Karpas-422 (cell line): ENCODE results near the gene GRIFIN. TPM values are rescaled to one million over a fixed set of nuclear protein-coding genes. Genes with fewer than 3 reads are reported as not detected.

Experiments
- DNase-seq: peaks from one replicate; pipeline ENCODE4 v3.0.0-alpha.2; 2015
- H2AFZ ChIP-seq: fragments of 200-600 bp; sonication (generic); 2 replicates; pipeline ENCODE4 v1.6.1; 2014; ENCODE audit warnings: antibody characterized with exemption, low read length, mixed read lengths
- H3K27ac ChIP-seq: fragments of 200-600 bp; sonication (generic); 2 replicates; pipeline ENCODE4 v1.5.1; 2014; ENCODE audit warnings: mild to moderate bottlenecking, low read length, moderate library complexity
- H3K27me3 ChIP-seq: fragments of 200-600 bp; sonication (generic); 2 replicates; pipeline ENCODE4 v1.6.1; 2014; ENCODE audit warnings: low read length, mixed read lengths
- H3K36me3 ChIP-seq: fragments of 200-600 bp; sonication (generic); 2 replicates; pipeline ENCODE4 v1.6.1; 2014; ENCODE audit warnings: low read length, mixed read lengths; ENCODE audit not compliant: insufficient read depth
- H3K4me1 ChIP-seq: fragments of 200-600 bp; sonication (generic); 2 replicates; pipeline ENCODE4 v1.6.1; 2014; ENCODE audit warnings: mild to moderate bottlenecking, low read length, mixed read lengths
- H3K4me2 ChIP-seq: fragments of 200-600 bp; sonication (generic); 2 replicates; pipeline ENCODE4 v1.6.1; 2014; ENCODE audit warnings: low read length, low read depth, mild to moderate bottlenecking; ENCODE audit not compliant: poor library complexity, severe bottlenecking
- H3K4me3 ChIP-seq: fragments of 200-600 bp; sonication (generic); 2 replicates; pipeline ENCODE4 v1.5.1; 2014; ENCODE audit warnings: mild to moderate bottlenecking, antibody characterized with exemption, low read length, mixed read lengths
- H3K79me2 ChIP-seq: fragments of 200-600 bp; sonication (generic); 2 replicates; pipeline ENCODE4 v1.6.1; 2014; ENCODE audit warnings: mild to moderate bottlenecking, low read length, mixed read lengths
- H3K9ac ChIP-seq: fragments of 200-600 bp; sonication (generic); 2 replicates; pipeline ENCODE4 v1.6.0; 2014; ENCODE audit warnings: low read length
- H3K9me2 ChIP-seq: fragments of 200-600 bp; sonication (generic), shearing (Covaris generic); replicated peaks from 2 replicates; pipeline ENCODE4 v1.6.0; 2014; ENCODE audit warnings: mild to moderate bottlenecking, low read length, moderate library complexity; ENCODE audit not compliant: insufficient read depth
- H3K9me3 ChIP-seq: fragments of 300-700, 200-600 bp; sonication (generic); 2 replicates; pipeline ENCODE4 v1.6.1; 2014; ENCODE audit warnings: low read length, mixed read lengths
- H4K20me1 ChIP-seq: fragments of 200-600 bp; sonication (generic); 2 replicates; pipeline ENCODE4 v1.6.1; 2014; ENCODE audit warnings: mild to moderate bottlenecking, antibody characterized with exemption, low read length, low read depth; ENCODE audit not compliant: insufficient read depth
- total RNA-seq: library from RNA; depleted of rRNA; stranded (reverse); fragments of >200 nt; shearing (Covaris generic); gene quantifications from 2 replicates; pipeline ENCODE4 v1.2.3, GENCODE V29; 2014; ENCODE audit warnings: low replicate concordance

Gene GRIFIN
- total RNA-seq, 1 experiment from 2014 or later: not detected

DNA sequence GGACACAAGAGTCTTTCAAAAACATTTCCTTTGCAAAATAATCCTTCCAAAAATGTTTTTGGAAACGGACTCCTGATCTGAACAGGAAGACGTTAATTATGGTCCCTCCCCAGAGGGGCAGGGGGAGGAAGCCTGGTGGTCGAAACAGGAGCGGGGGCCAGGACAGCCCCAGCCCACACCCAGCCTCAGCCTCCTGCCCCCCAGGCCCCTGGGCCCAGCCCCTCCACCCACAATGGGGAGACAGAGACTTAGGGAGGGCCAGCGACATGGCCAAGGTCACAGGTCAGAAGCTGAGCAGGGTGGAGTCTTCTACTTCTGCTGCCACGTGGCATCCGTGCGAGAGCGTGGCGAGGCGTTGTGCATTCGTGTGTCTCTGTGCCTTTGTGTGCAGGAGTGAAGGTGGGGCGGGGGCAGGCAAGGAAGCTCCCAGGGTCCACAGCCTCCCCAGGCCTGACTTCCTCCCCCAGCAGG is 14.0 kb upstream of the GRIFIN start:
- Histone ChIP-seq H3K4me2 (no peak overlapping the region), H3K9ac (no peak overlapping the region), H3K36me3 (no peaks in the 10 kb centered on the region)

DNA sequence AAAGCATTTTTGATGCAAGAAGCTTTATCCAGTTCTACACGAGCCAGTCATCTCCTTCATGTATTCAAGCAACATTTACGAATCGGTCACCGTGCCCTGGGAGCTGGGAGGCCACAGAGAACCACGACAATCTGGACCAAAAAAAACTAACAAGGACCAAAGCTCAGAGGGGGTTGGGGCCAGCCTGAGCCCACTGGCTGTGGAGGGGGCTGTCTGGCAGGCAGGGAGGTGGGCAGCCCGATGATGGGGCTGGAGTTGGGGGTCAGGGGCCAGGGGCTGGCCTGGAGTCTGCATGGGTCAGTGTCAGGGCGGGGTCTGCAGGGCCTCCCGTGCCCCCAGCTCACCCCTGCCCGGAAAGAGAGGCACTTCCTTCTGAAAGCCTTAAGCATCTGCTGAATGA is 12.5 kb upstream of the GRIFIN start:
- DNase-seq: no peak
- H3K4me1 ChIP-seq: no peaks in the 10 kb centered on the region
- no peaks in the 10 kb centered on the region for H3K36me3 ChIP-seq
- no peaks in the 10 kb centered on the region for H3K27me3 ChIP-seq
- no peak overlapping the region for H3K4me2 ChIP-seq
- H3K79me2 ChIP-seq: no peaks in the 10 kb centered on the region
- no peak overlapping the region for H2AFZ ChIP-seq
- H3K4me3 ChIP-seq: no peak overlapping the region
- no peaks in the 10 kb centered on the region for H3K9me3 ChIP-seq
- no peak overlapping the region for H3K27ac ChIP-seq
- H3K9ac ChIP-seq: no peak overlapping the region
- no peaks in the 10 kb centered on the region for H3K9me2 ChIP-seq
- H4K20me1 ChIP-seq: no peaks in the 10 kb centered on the region

More for the DNA sequence above, 14.0 kb upstream of the GRIFIN start:
- H3K27ac ChIP-seq: no peak overlapping the region
- H2AFZ ChIP-seq: no peak overlapping the region
- H4K20me1 ChIP-seq: no peaks in the 10 kb centered on the region
- H3K4me1 ChIP-seq: no peaks in the 10 kb centered on the region
- DNase-seq: no peak
- no peaks in the 10 kb centered on the region for H3K79me2 ChIP-seq
- H3K9me2 ChIP-seq: no peaks in the 10 kb centered on the region
- no peaks in the 10 kb centered on the region for H3K27me3 ChIP-seq
- no peak overlapping the region for H3K4me3 ChIP-seq
- H3K9me3 ChIP-seq: no peaks in the 10 kb centered on the region

DNA sequence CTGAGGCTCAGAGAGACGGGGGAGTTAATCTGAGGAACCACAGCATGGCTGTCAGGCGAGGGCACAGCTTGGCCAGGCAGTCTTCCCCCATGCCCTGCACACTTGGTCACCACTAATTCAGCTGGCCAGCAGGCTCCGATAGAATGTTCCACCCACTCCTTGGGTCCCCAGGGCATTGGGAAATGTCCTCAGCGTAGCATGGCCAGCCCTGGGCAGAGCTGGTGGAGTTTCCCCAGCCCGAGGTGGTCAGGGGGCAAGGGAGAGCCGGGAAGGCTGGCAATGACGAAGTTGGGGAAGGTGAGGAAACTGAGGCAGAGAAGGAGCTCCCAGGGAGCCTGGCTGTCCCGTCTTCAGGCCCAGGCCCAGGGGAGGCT is 12.1 kb upstream of the GRIFIN start:
- no peaks in the 10 kb centered on the region for H3K9me3 ChIP-seq
- H3K27ac ChIP-seq: no peak overlapping the region
- no peaks in the 10 kb centered on the region for H3K4me1 ChIP-seq
- no peak for DNase-seq
- H4K20me1 ChIP-seq: no peaks in the 10 kb centered on the region
- H2AFZ ChIP-seq: no peak overlapping the region
- H3K36me3 ChIP-seq: no peaks in the 10 kb centered on the region
- no peaks in the 10 kb centered on the region for H3K79me2 ChIP-seq
- H3K9ac ChIP-seq: no peak overlapping the region
- no peak overlapping the region for H3K4me3 ChIP-seq
- H3K4me2 ChIP-seq: no peak overlapping the region
- no peaks in the 10 kb centered on the region for H3K27me3 ChIP-seq
- H3K9me2 ChIP-seq: no peaks in the 10 kb centered on the region

DNA sequence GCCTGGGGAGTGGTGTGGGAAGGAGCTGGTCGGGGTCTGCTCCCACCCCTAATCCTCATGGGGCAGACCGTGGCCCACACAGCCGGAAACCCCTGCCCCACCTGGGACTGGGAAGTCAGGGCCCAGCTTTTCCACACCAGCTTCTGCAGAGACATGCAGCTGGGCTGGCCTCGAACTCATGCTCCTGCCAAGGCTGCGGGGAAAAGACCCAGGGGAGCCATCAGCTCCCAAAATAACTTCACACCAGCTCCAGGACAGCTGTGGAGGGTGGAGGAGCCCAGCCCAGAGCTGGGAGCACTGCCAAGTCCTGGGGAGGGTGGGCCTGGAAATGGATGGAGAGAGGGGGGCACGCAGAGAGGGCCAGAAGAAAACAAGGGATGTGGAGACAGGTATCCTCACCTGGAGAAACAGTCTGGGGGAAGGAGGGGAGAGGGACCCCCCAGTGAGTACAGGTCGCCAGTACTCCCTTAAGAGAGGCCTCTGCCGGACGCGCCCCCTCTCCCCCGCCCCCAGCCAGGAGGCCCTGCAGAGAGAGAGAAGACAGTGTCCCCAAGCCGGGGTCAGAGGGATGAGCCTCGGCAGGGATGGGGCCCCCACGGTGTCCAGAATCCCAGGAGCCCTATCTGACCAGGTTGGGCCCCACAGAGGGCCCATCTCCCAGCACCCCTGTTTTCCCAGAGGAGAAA is 11.5 kb upstream of the GRIFIN start:
- Histone ChIP-seq H4K20me1 (no peaks in the 10 kb centered on the region), H3K27me3 (no peaks in the 10 kb centered on the region), H3K9me2 (no peaks in the 10 kb centered on the region), H3K4me2 (no peak overlapping the region), H3K27ac (no peak overlapping the region), H3K4me3 (no peak overlapping the region), H3K79me2 (no peaks in the 10 kb centered on the region), H3K9me3 (no peaks in the 10 kb centered on the region), H3K9ac (no peak overlapping the region), H3K4me1 (no peaks in the 10 kb centered on the region), H2AFZ (no peak overlapping the region), H3K36me3 (no peaks in the 10 kb centered on the region)
- DNase-seq: no peak

DNA sequence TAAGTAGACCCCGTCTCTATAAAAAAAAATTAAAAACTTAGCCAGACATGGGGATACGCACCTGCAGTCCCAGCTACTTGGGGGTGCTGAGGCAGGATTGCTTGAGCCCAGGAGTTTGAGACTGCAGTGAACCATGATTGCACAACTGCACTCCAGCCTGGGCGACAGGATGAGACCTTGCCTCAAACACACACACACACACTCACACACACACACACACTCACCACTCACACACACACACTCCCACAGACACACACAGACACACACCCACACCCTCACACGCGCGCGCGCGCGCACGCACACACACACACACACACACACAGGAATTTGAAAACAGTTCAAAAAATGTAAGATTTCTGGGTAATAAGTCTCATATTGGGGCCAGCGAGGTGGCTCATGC is 8.7 kb upstream of the GRIFIN start:
- Histone ChIP-seq H3K27me3 (no peaks in the 10 kb centered on the region), H4K20me1 (no peaks in the 10 kb centered on the region), H3K4me3 (no peak overlapping the region), H3K9me3 (no peaks in the 10 kb centered on the region), H3K36me3 (no peaks in the 10 kb centered on the region), H3K4me2 (no peak overlapping the region), H3K9ac (no peak overlapping the region), H3K4me1 (no peaks in the 10 kb centered on the region), H3K27ac (no peak overlapping the region), H2AFZ (no peak overlapping the region), H3K9me2 (no peaks in the 10 kb centered on the region), H3K79me2 (no peaks in the 10 kb centered on the region)
- no peak for DNase-seq

DNA sequence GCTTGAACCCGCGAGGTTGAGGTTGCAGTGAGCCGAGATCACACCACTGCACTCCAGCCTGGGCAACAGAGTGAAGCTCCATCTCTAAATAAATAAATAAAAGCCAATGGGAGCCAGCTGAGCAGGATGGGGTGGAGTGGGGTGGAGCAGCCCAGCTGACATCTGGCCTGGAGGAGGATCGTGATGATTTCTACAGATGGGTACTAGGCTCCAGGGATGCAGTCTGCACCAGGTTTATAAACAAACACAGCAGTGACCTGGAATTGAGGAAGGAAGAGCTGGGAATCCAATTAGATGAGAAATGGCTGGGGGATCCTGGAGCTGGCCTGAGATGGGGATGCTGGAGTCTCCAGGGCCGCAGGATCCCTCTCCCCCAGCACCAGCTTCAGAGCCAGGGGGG is 7.3 kb upstream of the GRIFIN start:
- Histone ChIP-seq H3K27me3 (no peaks in the 10 kb centered on the region), H3K36me3 (no peaks in the 10 kb centered on the region), H3K27ac (no peak overlapping the region), H3K9me2 (no peaks in the 10 kb centered on the region), H2AFZ (no peak overlapping the region), H3K4me1 (no peaks in the 10 kb centered on the region), H3K9me3 (no peaks in the 10 kb centered on the region), H3K4me2 (no peak overlapping the region), H4K20me1 (no peaks in the 10 kb centered on the region), H3K9ac (no peak overlapping the region), H3K4me3 (no peak overlapping the region), H3K79me2 (no peaks in the 10 kb centered on the region)
- DNase-seq: no peak

DNA sequence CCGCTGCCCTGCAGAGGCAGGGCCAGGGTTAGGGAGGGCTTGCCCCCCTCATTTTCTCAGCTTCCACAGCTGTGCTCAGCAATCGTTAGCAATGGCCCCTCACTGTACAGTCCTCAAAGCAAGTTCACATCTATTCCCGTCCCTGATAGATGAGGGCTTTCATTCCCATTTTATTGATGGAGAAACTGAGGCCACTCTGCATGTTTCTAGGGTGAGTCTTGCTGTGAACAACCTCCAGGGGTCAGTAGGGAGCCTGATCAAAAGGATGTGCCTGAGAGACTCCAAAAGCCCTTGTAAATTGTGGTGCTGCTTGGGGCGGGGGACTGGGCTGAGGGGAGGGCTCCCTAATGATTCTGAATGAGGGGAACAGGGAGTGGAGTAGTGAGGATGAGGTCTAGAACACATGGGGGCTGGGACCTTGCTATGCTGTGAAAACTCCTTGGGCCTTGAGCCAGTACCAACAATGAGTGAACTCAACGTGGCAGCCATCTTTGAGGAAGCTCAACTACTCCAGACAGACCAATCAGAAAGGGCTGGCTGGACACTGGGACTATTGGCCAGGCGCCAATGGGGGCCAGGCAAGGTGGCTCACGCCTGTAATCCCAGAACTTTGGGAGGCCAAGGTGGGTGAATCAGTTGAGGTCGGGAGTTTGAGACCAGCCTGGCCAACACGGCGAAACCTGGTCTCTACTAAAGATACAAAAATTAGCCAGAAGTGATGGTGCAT is 6.7 kb upstream of the GRIFIN start:
- Histone ChIP-seq H2AFZ (no peak overlapping the region), H3K9me3 (no peaks in the 10 kb centered on the region), H3K4me3 (no peak overlapping the region), H4K20me1 (no peaks in the 10 kb centered on the region), H3K9ac (no peak overlapping the region), H3K4me2 (no peak overlapping the region), H3K27me3 (no peaks in the 10 kb centered on the region), H3K4me1 (no peaks in the 10 kb centered on the region), H3K27ac (no peak overlapping the region), H3K9me2 (no peaks in the 10 kb centered on the region), H3K36me3 (no peaks in the 10 kb centered on the region), H3K79me2 (no peaks in the 10 kb centered on the region)
- peak; percentile 52 for DNase-seq

DNA sequence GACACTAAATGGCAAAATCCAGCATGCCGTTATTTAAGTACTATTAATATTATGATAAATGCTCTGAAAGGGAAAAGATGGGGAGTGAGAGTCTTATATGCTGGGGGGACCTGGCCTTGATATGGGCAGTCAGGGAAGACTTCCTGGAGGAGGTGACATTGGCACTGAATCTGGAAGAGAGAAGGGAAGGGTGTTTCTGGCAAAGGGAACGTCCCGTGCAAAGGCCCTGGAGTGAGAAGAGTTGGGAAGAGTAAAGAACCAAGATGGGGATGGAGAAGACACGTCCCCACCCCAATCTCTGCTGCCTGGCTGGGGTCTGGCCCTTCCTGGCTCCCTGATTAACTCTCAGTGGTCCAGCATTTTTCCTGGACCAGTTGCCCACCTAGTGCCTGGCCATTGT is 5.0 kb upstream of the GRIFIN start:
- no peaks in the 10 kb centered on the region for H3K4me1 ChIP-seq
- H3K36me3 ChIP-seq: no peaks in the 10 kb centered on the region
- no peaks in the 10 kb centered on the region for H3K79me2 ChIP-seq
- no peak overlapping the region for H3K9ac ChIP-seq
- H4K20me1 ChIP-seq: no peaks in the 10 kb centered on the region
- no peak overlapping the region for H2AFZ ChIP-seq
- no peaks in the 10 kb centered on the region for H3K27me3 ChIP-seq
- no peaks in the 10 kb centered on the region for H3K9me3 ChIP-seq
- no peak overlapping the region for H3K4me2 ChIP-seq
- no peak overlapping the region for H3K27ac ChIP-seq
- no peak for DNase-seq
- H3K9me2 ChIP-seq: no peaks in the 10 kb centered on the region
- no peak overlapping the region for H3K4me3 ChIP-seq
